Activated T-cell treated with anti-CD3 and anti-CD28 coated beads, Interleukin-2, amount 50 U/mL, for 48 hours (primary cell): ENCODE results near the gene ACACA.
"Not testable (repeated sequence)": the region's sequence is repeated elsewhere in the genome, so short reads cannot be mapped to it uniquely, and the experiment has no call there.

ENCODE experiments used
- DNase-seq, 2 experiments: peaks; one replicate each; pipeline ENCODE4 v3.0.0-alpha.2; 2020

The ACACA gene

GRCh38 chr17:37167756-37168155, 238.9 kb downstream of the ACACA start:
- no peak for DNase-seq

- DNase-seq = no peak
These were observed 242.6 kb downstream of the ACACA start for GRCh38 chr17:37164057-37164456.

GRCh38 chr17:37162800-37163199, 243.8 kb downstream of the ACACA start:
- DNase-seq = no peak

GRCh38 chr17:37160944-37161343, 245.7 kb downstream of the ACACA start:
- no peak for DNase-seq

- DNase-seq = no peak
These were observed 248.3 kb downstream of the ACACA start for GRCh38 chr17:37158290-37158689.

GRCh38 chr17:37148156-37148555, 258.5 kb downstream of the ACACA start:
- no peak for DNase-seq

- no peak for DNase-seq
These were observed 259.3 kb downstream of the ACACA start for GRCh38 chr17:37147301-37147812.

GRCh38 chr17:37146086-37147064, 260.3 kb downstream of the ACACA start:
- no peak for DNase-seq

GRCh38 chr17:37144075-37144701, 262.4 kb downstream of the ACACA start:
- no peak for DNase-seq

- not testable (repeated sequence) for DNase-seq
These were observed 263.1 kb downstream of the ACACA start for GRCh38 chr17:37143558-37143957.

- DNase-seq = no peak
These were observed 264.2 kb downstream of the ACACA start for GRCh38 chr17:37142294-37142896.

- DNase-seq = no peak
These were observed 268.0 kb downstream of the ACACA start for GRCh38 chr17:37138571-37139120.

GRCh38 chr17:37137906-37138514, 268.6 kb downstream of the ACACA start:
- DNase-seq = no peak

- no peak for DNase-seq
These were observed 269.5 kb downstream of the ACACA start for GRCh38 chr17:37137070-37137610.

GRCh38 chr17:37135576-37135975, 271.1 kb downstream of the ACACA start:
- DNase-seq = no peak

GRCh38 chr17:37134050-37134449, 272.6 kb downstream of the ACACA start:
- no peak for DNase-seq

GRCh38 chr17:37133136-37133535, 273.5 kb downstream of the ACACA start:
- no peak for DNase-seq

- DNase-seq = no peak
These were observed 274.7 kb downstream of the ACACA start for GRCh38 chr17:37131669-37132611.

- DNase-seq = no peak
These were observed 275.6 kb downstream of the ACACA start for GRCh38 chr17:37130984-37131446.

GRCh38 chr17:37124821-37125173, 281.8 kb downstream of the ACACA start:
- no peak for DNase-seq
